Kidney epithelial cell (primary cell): ENCODE measurements around the gene ANKRD40CL. TPM values are rescaled to one million over a fixed set of nuclear protein-coding genes. Genes with fewer than 3 reads are reported as not detected.
"Not testable (repeated sequence)": the region's sequence is repeated elsewhere in the genome, so short reads cannot be mapped to it uniquely, and the experiment has no call there.

ENCODE experiments used
- DNase-seq: peaks from one replicate; pipeline ENCODE4 v3.0.0-alpha.2; 2010; ENCODE audit warnings: low read depth
- H3K27me3 ChIP-seq: 2 replicates; pipeline ENCODE4 v1.6.0; 2011; ENCODE audit warnings: low read length; ENCODE audit not compliant: control insufficient read depth, insufficient read depth
- H3K36me3 ChIP-seq: 2 replicates; pipeline ENCODE4 v1.5.1; 2011; ENCODE audit warnings: low read length; ENCODE audit not compliant: control insufficient read depth, insufficient read depth
- H3K4me3 ChIP-seq: 2 replicates; pipeline ENCODE4 v1.5.1; 2011; ENCODE audit warnings: low read depth, mild to moderate bottlenecking, control low read depth, low read length
- CTCF ChIP-seq: IDR thresholded peaks from 2 replicates; pipeline ENCODE4 v1.5.1; 2011; ENCODE audit warnings: mild to moderate bottlenecking, moderate library complexity, low read length, control low read depth, inconsistent platforms; ENCODE audit not compliant: insufficient read depth, poor library complexity, severe bottlenecking
- total RNA-seq: library from RNA; depleted of rRNA; stranded (reverse); fragments of >200 nt; gene quantifications from 2 replicates; pipeline ENCODE4 v1.2.3, GENCODE V29; 2015

ANKRD40CL gene
- total RNA-seq, 1 donor from 2014 or later = not detected

GRCh38 chr17:50731575-50732460 is 35.5 kb downstream of the ANKRD40CL start:
- no peak for TF ChIP-seq CTCF
- H3K27me3 ChIP-seq = no peaks in the 10 kb centered on the region
- H3K4me3 ChIP-seq = no peak overlapping the region
- DNase-seq = no peak
- no peaks in the 10 kb centered on the region for H3K36me3 ChIP-seq

GRCh38 chr17:50728881-50729765 is 38.2 kb downstream of the ANKRD40CL start:
- TF ChIP-seq CTCF = no peak
- no peak overlapping the region for H3K4me3 ChIP-seq
- H3K27me3 ChIP-seq = no peaks in the 10 kb centered on the region
- no peak for DNase-seq
- H3K36me3 ChIP-seq = no peaks in the 10 kb centered on the region

- Histone ChIP-seq H3K36me3 (no peaks in the 10 kb centered on the region), H3K4me3 (no peak overlapping the region), H3K27me3 (no peaks in the 10 kb centered on the region)
- DNase-seq = no peak
- no peak for TF ChIP-seq CTCF
Measured at GRCh38 chr17:50728112-50728429, 39.2 kb downstream of the ANKRD40CL start.

- Histone ChIP-seq H3K27me3 (no peaks in the 10 kb centered on the region), H3K4me3 (no peak overlapping the region), H3K36me3 (no peaks in the 10 kb centered on the region)
- no peak for DNase-seq
- no peak for TF ChIP-seq CTCF
Measured at GRCh38 chr17:50725769-50726655, 41.3 kb downstream of the ANKRD40CL start.

GRCh38 chr17:50724622-50725021 is 42.7 kb downstream of the ANKRD40CL start:
- H3K27me3 ChIP-seq, H3K36me3 ChIP-seq, H3K4me3 ChIP-seq, DNase-seq: not testable (repeated sequence)
